ENCODE data around the gene IQCM.
"Not testable (repeated sequence)": the region's sequence is repeated elsewhere in the genome, so short reads cannot be mapped to it uniquely, and the experiment has no call there.

Gene IQCM

DNA sequence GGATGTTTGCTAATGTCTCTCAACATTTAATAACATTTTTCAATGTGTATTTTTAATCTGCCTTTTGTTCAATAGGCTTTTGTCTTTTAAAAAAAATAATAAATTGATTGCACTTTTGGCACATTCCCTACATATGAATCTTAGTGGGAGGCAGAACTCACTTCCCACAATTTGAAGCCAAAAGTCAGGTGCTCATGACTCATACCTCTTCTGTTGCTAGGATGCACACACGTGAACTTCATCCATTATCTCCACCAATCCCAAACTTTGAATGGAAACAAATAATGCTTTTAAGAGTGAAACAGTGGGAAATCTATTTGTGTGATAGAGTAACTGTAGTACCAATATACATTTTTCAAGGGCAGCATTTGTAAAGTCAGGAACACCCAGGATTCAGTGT lies 260.5 kb downstream of the IQCM start:
- no peak for DNase-seq

- no peak for DNase-seq
These were observed 261.6 kb downstream of the IQCM start for GRCh38 chr4:149553959-149554520.

- DNase-seq, result no peak
These were observed 263.0 kb downstream of the IQCM start for GRCh38 chr4:149552601-149553000.

- DNase-seq, result no peak
These were observed 265.7 kb downstream of the IQCM start for GRCh38 chr4:149549911-149550310.

DNA sequence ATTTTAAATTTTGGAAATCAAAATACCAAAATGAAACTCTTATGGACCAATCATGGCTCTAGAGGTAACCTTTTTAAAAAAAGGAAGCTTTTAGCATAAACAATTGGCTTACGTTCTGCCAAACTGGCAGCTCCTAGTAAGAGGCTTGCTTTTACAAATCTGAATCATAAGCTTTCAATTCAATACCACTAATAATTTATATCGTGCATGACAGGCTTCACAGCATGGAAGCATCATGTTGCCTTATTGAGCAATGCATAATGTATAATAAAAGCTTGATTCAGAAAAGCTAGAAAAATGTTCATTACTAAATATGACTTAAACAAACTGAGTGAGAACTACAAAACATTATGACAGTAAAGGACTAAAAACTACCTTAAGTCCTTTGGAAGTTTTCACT lies 280.9 kb downstream of the IQCM start:
- no peak for DNase-seq

DNA sequence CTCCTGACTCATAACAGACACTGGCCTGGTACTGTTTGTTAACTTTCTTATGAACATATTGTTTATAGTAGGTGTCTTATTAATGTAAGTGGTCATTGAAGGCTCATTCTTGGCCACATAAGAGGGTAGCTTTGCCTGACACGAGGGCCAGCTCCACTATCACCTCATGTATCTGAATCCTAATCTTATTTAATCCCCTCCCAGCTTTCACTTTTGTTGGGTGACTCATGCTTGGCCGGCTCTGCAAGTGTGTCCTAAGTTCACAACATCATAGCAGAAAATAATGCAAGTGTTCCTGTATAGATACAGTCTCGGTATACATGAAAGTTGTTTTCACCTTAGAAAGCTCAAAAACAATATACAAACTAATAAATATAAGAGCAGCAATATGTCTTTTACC lies 283.8 kb downstream of the IQCM start:
- DNase-seq, result no peak

- DNase-seq, result no peak
These were observed 292.6 kb downstream of the IQCM start for GRCh38 chr4:149523039-149523438.

- DNase-seq, result no peak
These were observed 293.8 kb downstream of the IQCM start for GRCh38 chr4:149521611-149522425.

- no peak for DNase-seq
These were observed 297.2 kb downstream of the IQCM start for GRCh38 chr4:149518471-149518870.

GRCh38 chr4:149513081-149513480 lies 302.6 kb downstream of the IQCM start:
- DNase-seq, result no peak

DNA sequence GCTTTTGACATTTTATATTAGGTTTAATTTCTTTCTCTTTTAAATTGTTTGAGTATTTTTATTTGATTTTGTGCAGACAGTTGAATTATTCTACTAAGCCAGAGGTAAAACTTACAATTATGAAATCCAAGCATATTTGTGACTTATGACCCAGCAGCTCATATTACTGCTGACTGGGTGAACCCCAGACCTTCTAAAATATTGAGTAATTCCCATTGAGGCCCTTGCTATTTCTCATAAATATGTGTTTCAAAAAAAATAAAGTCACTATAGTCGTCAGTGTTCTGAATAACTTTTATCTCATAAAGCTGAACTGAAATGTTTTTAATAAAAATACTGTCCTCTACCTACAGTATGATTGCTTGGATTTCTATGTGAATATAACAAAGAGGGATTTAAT lies 303.1 kb downstream of the IQCM start:
- DNase-seq, result no peak

DNA sequence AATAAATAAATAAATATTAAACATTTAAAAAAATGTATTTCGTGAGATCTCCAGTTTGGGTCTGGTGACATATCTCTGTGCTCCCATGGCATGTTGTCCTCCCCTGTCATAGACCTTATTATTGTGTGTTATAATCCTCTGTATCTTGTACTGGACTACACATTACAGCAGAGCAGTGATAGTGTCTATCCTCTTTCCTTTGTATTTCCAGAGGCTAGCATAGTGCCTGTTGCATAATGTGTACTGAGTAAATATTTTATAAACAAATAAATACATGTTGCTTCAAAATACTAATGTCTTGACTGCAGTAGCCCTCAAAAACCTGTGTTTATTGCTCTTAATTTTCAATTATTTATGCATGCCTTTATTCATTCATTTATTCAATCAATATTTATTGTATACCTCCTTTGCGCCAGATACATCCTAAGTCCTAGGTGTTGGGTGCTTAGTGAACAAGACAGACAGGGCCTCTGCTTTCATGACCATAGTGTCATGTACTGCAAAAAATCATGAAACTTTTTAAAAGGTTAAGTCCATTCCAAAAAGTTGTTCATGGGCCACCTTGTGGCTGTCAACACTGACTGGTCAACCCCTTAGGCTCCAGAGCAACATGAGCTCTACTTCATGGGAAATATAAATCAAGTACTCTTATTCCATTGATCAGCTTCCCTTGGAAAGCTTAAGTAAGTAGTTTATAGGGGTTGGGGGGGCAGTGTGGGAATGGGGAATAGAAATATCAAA lies 303.9 kb downstream of the IQCM start:
- no peak for DNase-seq

DNA sequence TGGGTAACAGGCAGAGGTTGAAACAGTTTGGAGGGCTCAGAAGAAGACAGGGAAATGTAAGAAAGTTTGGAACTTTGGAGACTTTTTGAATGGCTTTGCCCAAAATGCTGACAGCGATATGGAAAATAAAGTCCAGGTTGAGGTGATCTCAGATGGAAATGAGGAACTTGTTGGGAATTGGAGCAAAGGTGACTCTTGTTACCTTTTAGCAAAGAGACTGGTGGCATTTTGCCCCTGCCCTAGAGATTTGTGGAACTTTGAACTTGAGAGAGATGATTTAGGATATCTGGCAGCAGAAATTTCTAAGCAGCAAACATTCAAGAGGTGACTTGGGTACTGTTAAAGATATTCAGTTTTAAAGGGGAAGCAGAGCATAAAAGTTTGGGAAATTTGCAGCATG lies 308.3 kb downstream of the IQCM start:
- not testable (repeated sequence) for DNase-seq

- DNase-seq, result no peak
These were observed 314.8 kb downstream of the IQCM start for GRCh38 chr4:149500806-149501205.

DNA sequence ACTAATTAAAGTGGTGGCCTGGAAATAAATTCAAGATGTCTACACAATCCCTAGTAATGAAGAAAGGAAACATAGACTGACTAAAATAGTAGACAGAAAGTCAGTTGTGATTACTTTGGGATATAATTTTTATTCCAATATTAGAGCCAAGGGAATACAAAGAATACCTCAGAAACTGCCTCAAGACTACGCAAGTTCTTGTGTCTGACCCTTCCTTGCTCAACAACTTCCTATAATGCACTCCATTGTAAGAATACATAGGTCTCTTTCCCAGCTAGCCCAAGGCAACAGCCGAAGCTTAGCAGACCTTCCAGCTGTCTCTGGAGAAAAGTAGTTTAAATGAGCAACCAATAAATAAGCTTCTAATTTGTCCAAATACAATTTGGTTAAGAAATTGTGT lies 315.9 kb downstream of the IQCM start:
- no peak for DNase-seq

GRCh38 chr4:149498246-149498645 lies 317.4 kb downstream of the IQCM start:
- DNase-seq, result no peak

DNA sequence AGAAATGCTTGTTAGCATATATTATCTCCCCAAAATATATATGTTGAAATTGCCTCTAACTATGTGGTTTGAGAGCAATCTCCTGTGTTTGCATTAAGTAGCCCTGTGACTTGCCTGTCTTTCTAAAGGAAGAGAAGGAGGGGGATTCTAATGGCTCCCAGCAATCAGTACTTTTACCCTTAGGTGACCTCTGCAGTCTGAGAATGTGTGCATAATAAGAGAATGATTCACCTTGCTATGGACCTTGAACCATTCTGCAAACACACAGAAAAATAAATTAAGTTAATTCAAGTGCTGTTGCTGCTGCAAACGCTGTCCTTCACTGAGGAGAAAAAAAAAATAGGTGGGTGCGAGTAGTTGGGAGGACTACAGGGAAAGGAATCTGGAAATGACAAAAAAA lies 322.2 kb downstream of the IQCM start:
- DNase-seq, result no peak

- DNase-seq, result no peak
These were observed 326.3 kb downstream of the IQCM start for GRCh38 chr4:149489321-149489720.

- DNase-seq, result no peak
These were observed 328.8 kb downstream of the IQCM start for GRCh38 chr4:149486861-149487260.

DNA sequence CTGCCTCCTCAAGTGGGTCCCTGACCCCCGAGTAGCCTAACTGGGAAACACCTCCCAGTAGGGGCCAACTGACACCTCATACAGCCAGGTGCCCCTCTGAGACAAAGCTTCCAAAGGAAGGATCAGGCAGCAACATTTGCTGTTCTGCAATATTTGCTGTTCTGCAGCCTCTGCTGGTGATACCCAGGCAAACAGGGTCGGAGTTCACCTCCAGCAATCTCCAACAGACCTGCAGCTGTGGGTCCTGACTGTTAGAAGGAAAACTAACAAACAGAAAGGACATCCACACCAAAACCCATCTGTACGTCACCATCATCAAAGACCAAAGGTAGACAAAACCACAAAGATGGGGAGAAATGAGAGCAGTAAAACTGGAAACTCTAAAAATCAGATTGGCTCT lies 347.0 kb downstream of the IQCM start:
- not testable (repeated sequence) for DNase-seq

- no peak for DNase-seq
These were observed 349.2 kb downstream of the IQCM start for GRCh38 chr4:149466446-149466845.

DNA sequence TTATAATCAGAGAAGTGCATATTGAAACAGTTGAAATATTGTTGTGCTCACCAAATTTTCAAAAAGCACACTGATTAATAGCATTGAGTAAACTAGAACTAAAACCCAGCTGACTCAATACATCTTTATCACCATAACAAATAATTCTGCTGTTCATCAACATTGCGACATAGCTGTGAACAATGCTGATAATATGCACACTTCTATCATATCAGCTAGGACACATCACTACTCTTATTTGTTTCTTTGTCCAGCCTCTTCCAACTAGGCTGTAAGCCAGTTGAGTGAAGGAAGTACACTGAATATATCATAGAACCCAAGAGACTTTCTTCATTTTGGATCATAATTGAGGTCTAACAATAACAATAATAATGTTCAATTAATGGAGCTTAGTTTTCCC lies 349.7 kb downstream of the IQCM start:
- DNase-seq, result no peak

- no peak for DNase-seq
These were observed 372.1 kb downstream of the IQCM start for GRCh38 chr4:149443537-149443936.

- DNase-seq, result no peak
These were observed 374.3 kb downstream of the IQCM start for GRCh38 chr4:149441338-149441737.

All from CD4-positive, alpha-beta T cell treated with Interleukin-4 for 4 hours (primary cell).